ENCODE data around the gene TEX10. TPM values are rescaled to one million over a fixed set of nuclear protein-coding genes. Genes with fewer than 3 reads are reported as not detected.

The TEX10 gene
- total RNA-seq, 2 donors from 2014 or later: 44.7 to 49.4 TPM

GRCh38 chr9:100290714-100291113 lies 62.0 kb downstream of the TEX10 start:
- peaks cover 4% of the 10 kb centered on the region for H3K9me3 Mint-ChIP-seq
- H3K36me3 ChIP-seq (ENCODE audit: control insufficient read depth, insufficient read depth, low read length): peaks cover 86% of the 10 kb centered on the region
- no peak overlapping the region for H3K4me3 ChIP-seq (ENCODE audit: low read length)
- H3K36me3 Mint-ChIP-seq (ENCODE audit: low read depth): peaks cover 84% of the 10 kb centered on the region
- H3K9ac ChIP-seq (ENCODE audit: extremely low read depth, low read length, poor library complexity, severe bottlenecking): no peak overlapping the region
- WGBS, 2 experiments (ENCODE audit: insufficient coverage in 1 of 2, insufficient read length in 1 of 2): 94 to 95% methylated on average over 3 to 4 of the region's 4 CpGs
- no peak overlapping the region for H3K27ac Mint-ChIP-seq
- no peaks in the 10 kb centered on the region for H3K4me1 ChIP-seq (ENCODE audit: control insufficient read depth, insufficient read depth, low read length)
- no peak overlapping the region for H3K4me3 Mint-ChIP-seq
- no peak for TF ChIP-seq CTCF (conservative IDR thresholded peaks at IDR 0.05)
- no peaks in the 10 kb centered on the region for H3K4me1 Mint-ChIP-seq
- no peak overlapping the region for H3K27ac ChIP-seq (ENCODE audit: low read depth, low read length)
- no peak for DNase-seq
- peaks cover 17% of the 10 kb centered on the region for H3K9me3 ChIP-seq (ENCODE audit: control insufficient read depth, low read length)
- H3K27me3 ChIP-seq (ENCODE audit: control insufficient read depth, insufficient read depth, low read length, poor library complexity, severe bottlenecking): no peaks in the 10 kb centered on the region
- no peaks in the 10 kb centered on the region for H3K27me3 Mint-ChIP-seq (ENCODE audit: insufficient read depth)

- peaks cover 73% of the 10 kb centered on the region for H3K36me3 Mint-ChIP-seq (ENCODE audit: low read depth)
- TF ChIP-seq CTCF (conservative IDR thresholded peaks at IDR 0.05): no peak
Measured at GRCh38 chr9:100287186-100287585, 65.6 kb downstream of the TEX10 start.

DNA sequence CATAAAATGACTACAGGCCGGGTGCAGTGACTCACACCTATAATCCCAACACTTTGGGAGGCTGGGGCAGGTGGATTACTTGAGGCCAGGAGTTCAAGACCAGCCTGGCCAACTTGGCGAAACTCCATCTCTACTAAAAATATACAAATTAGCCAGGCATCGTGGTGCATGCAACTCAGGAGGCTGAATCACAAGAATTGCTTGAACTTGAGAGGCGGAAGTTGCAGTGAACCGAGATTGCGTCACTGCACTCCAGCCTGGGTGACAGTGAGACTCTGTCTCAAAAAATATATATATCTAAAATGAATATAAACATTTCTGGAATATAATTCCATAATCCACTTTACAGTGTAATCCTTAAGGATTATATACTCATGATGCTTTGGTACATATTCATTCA lies 66.5 kb downstream of the TEX10 start:
- Histone ChIP-seq H3K27me3 (ENCODE audit: control insufficient read depth, insufficient read depth, low read length, poor library complexity, severe bottlenecking) (no peaks in the 10 kb centered on the region), H3K27ac (ENCODE audit: low read depth, low read length) (no peak overlapping the region), H3K9ac (ENCODE audit: extremely low read depth, low read length, poor library complexity, severe bottlenecking) (no peak overlapping the region), H3K36me3 (ENCODE audit: control insufficient read depth, insufficient read depth, low read length) (peaks cover 60% of the 10 kb centered on the region), H3K4me3 (ENCODE audit: low read length) (no peak overlapping the region), H3K4me1 (ENCODE audit: control insufficient read depth, insufficient read depth, low read length) (no peaks in the 10 kb centered on the region), H3K9me3 (ENCODE audit: control insufficient read depth, low read length) (peaks cover 30% of the 10 kb centered on the region)
- no peaks in the 10 kb centered on the region for H3K4me1 Mint-ChIP-seq
- no peaks in the 10 kb centered on the region for H3K27me3 Mint-ChIP-seq (ENCODE audit: insufficient read depth)
- H3K36me3 Mint-ChIP-seq (ENCODE audit: low read depth): peaks cover 64% of the 10 kb centered on the region
- 90 to 100% methylated on average over 2 to 6 of the region's 6 CpGs for WGBS, 2 experiments (ENCODE audit: insufficient coverage in 1 of 2, insufficient read length in 1 of 2)
- no peak overlapping the region for H3K4me3 Mint-ChIP-seq
- DNase-seq: no peak
- H3K9me3 Mint-ChIP-seq: peaks cover 13% of the 10 kb centered on the region
- TF ChIP-seq CTCF (conservative IDR thresholded peaks at IDR 0.05): no peak
- no peak overlapping the region for H3K27ac Mint-ChIP-seq

More at GRCh38 chr9:100287186-100287585, 65.6 kb downstream of the TEX10 start:
- Histone ChIP-seq H3K9me3 (ENCODE audit: control insufficient read depth, low read length) (peaks cover 30% of the 10 kb centered on the region), H3K27ac (ENCODE audit: low read depth, low read length) (no peak overlapping the region), H3K4me3 (ENCODE audit: low read length) (no peak overlapping the region), H3K36me3 (ENCODE audit: control insufficient read depth, insufficient read depth, low read length) (peaks cover 70% of the 10 kb centered on the region), H3K9ac (ENCODE audit: extremely low read depth, low read length, poor library complexity, severe bottlenecking) (no peak overlapping the region), H3K4me1 (ENCODE audit: control insufficient read depth, insufficient read depth, low read length) (no peaks in the 10 kb centered on the region), H3K27me3 (ENCODE audit: control insufficient read depth, insufficient read depth, low read length, poor library complexity, severe bottlenecking) (no peaks in the 10 kb centered on the region)
- H3K4me3 Mint-ChIP-seq: no peak overlapping the region
- no peaks in the 10 kb centered on the region for H3K27me3 Mint-ChIP-seq (ENCODE audit: insufficient read depth)
- H3K4me1 Mint-ChIP-seq: no peaks in the 10 kb centered on the region
- H3K9me3 Mint-ChIP-seq: peaks cover 13% of the 10 kb centered on the region
- DNase-seq: no peak
- 91 to 100% methylated on average over 3 to 5 of the region's 5 CpGs for WGBS, 2 experiments (ENCODE audit: insufficient coverage in 1 of 2, insufficient read length in 1 of 2)
- H3K27ac Mint-ChIP-seq: no peak overlapping the region

Measured in endodermal cell (in vitro differentiated cells).